SK-N-MC (cell line): ENCODE results near the gene NINJ2.

Source experiments
- EZH2 ChIP-seq: fragments of 200-600 bp; sonication (generic); IDR thresholded peaks from one replicate; pipeline ENCODE4 v1.6.1; 2017; ENCODE audit warnings: antibody characterized with exemption
- FOXP2 ChIP-seq: optimal IDR thresholded peaks from 2 replicates; pipeline ENCODE3; 2011; ENCODE audit warnings: mild to moderate bottlenecking, moderate library complexity; ENCODE audit not compliant: insufficient read depth; ENCODE audit errors: extremely low read length, control extremely low read depth
- POLR2AphosphoS5 ChIP-seq: IDR thresholded peaks from 2 replicates; pipeline ENCODE4 v1.6.1; 2012; ENCODE audit warnings: mild to moderate bottlenecking, low read depth, low read length, borderline replicate concordance

DNA sequence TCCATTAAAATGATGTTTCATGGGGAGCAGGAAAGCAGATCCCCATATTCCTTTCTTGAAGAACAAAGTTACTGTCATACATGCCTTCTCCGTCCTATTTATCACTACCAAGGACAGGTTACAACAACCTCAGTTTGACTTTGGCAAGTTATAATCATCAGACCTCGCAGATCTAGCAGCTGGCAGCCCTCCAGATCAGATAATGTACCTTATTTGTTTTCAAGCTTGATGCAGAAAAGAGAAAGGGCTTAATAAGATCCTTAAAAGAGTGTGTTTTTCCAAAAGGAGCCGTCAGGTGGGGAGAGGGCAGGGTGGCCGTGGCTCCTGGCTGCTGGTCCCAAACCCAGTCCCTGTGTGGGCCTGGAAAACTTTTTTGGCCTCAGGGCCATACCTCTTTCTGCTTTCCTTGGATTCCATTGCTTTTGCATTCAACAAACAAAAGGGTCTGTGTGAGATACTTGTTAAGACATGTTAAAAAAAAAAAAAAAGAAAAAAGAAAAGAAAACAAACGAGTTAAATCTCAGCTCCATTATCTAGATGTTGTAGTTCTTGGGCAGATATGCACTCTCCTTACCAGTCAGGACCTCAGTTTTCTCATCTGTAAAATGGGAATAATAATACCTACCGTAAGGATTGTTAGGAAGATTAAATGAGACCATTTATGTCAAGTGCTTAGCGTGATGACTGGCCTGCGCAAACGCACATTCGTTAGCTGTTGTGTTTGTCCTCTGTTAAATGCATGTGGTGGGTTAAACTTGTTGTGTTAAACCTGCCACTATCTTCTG is 138.9 kb downstream of the NINJ2 start:
- TF ChIP-seq POLR2AphosphoS5 (no peak), EZH2 (no peak), FOXP2 (no peak)
